NCI-H2081 treated with DMSO at 0.1 percent for 48 hours (cell line): Measurements from ENCODE around the gene PAFAH2.
"Not testable (repeated sequence)": the region's sequence is repeated elsewhere in the genome, so short reads cannot be mapped to it uniquely, and the experiment has no call there.

Source experiments
- DNase-seq: peaks from one replicate; lab custom pipeline; 2025; lab: John Stamatoyannopoulos, UW

PAFAH2 gene

DNA sequence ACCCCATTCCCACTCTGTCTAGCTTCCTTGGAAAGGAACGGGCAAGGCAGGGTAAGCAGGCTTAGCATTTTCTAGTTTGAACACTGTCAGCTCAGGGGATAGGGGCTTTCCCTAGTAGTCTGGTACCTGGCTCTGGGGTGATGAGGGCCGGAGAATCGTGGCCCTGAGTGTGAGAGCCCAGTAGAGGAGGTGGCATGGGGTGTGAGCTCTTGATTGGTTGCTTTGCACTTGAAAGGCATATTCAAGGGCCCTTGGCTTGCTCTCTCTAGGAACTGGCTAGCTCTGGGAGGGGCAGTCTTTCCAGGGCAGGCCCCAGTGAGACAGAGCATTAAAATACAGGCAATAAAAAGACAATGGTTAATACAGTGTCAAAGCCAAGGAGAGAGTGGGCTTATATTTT lies 13.0 kb upstream of the PAFAH2 start:
- no peak for DNase-seq

DNA sequence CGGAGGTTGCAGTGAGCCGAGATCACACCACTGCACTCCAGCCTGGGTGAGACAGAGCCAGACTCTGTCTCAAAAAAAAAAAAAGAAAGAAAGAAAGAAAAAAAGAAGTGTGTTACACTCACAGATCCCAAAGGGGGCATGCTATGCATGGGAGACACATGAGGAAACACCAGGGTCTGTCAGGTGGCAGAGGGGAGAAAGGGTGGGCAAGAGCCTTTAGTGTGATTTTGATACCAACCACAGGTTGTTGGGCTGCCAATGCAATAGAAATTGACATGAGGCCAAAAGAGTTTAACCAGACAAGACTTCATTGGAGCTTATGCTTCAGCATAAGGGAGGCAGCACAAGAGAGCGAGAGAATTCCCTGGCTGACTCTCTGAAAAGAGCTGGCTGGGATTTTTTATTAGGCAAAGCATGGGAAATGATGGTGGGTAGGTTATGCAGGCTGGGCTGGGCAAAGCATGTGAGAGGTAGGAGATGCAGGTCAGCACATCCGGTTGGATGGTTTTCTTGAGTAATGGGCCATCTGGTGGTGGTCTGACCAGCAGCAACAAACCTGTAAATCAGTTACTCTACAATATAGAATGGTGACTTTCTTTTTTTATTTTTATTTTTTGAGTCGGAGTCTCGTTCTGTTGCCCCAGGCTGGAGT lies 12.1 kb upstream of the PAFAH2 start:
- no peak for DNase-seq

GRCh38 chr1:26006710-26007109 lies 8.8 kb upstream of the PAFAH2 start:
- no peak for DNase-seq

- DNase-seq: no peak
Measured at GRCh38 chr1:26005434-26006105, 7.7 kb upstream of the PAFAH2 start.

- no peak for DNase-seq
Measured at GRCh38 chr1:26003756-26004155, 5.9 kb upstream of the PAFAH2 start.

- DNase-seq: no peak
Measured at GRCh38 chr1:26003262-26003661, 5.4 kb upstream of the PAFAH2 start.

DNA sequence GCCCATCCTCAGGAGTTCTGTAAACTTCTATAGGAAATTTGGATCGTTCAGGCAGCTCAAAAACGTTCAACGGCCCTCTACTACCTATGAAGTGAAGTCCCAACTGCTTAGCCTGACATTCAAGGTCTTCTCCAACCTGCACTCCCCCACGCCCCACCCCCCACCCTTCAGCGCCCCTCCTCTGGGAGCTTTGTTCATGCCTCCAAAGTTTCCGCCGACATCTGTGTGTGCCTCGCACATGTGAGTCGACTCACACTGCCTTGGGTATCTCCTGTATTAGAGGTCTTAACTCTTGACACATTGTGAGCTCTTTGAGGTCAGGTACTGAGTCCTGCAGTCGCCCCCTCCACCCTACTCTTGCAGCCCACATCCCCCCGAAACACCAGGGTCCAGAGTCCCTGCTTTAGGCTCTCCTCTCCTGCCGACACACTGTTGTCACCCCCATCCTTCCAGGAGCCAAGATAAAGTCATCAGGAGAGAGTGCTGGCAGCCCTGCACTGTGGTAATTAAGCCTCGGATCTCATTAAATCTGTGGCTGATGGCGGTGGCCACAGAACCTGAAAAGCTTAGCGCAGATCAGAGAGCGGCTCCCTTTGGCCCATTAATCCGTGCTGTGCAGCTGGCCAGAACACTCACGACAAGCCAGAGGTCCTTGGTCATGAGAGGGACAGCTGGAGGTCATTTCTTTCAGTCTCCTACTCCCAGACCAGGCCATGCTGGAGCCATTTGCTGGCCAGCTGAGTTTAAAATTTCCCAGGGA lies 1.4 kb upstream of the PAFAH2 start:
- no peak for DNase-seq

DNA sequence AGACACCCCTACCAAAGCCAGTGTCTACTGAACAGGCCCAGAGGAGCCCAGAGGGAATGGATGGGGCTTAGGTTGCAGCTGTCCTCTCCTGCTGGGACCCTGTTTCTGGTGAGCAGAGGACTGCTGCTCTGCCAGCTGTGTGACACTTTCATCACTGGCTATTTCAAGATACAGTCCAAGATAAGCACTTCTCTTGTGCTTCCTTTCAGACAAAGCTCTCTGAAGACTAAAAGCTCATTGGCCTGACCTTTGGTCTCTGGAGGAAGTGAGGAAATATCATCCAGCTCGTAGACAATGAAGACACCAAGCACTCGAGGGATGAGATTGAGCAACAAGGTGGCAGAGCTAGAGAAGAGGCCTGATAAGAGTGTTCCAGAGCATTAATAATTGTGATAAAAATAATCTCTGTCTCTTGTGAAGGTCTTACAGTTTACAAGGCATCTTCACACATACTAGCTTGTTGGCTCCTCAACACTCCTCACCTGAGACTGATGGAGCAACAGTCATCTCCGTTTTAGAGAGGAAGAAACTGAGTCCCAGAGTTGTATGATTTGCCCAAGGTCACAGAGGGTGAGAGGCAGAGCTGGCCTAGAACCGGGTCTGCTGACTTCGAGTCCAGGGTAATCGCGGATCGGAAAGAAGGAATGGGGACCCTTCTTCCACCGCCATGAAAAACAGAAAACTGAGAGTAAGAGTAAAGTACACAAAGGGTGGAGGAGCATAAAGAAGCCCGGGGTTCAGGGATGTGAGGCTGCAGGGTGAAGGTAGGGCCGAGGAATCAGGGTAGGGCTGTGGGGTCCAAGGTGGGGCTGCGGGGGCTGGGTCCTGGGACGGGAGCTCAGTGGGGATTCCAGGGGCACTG lies 666 bp downstream of the PAFAH2 start:
- no peak for DNase-seq

GRCh38 chr1:25994402-25995150 lies 3.3 kb downstream of the PAFAH2 start:
- no peak for DNase-seq

DNA sequence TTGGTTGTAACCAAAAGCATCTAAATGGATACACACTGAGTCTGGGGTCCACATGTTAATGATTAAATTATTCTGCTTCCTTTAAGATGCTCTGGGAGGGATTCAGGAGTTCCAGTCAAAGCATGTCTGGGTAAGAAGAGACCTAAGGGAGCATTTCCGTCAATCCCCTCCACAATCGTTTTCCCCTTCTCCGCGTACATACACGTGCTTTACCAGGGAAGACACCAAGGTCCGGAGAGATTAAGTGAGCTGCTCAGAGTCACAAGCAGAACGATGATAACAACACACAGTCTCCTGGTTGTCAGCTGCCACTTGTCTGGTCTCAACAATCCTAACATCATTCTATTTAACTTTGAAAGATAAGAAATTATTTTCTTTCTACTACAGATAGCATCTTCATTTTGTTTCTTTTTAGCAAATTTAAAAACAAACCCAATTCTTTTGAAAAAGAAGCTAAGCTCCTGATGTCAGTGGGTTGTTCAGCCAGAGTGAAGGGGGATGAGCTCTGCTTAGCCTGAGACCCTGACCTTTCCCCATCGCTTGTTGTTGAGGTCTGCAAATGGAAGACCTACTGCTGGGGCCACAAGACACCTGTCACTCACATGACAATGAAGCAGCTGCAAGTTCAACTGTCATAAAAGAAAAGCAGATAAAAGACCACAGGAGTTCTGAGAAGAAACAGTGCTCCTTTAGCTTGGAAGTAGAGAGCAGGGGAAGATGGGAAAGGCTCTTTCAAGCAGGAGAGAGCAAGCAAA lies 4.5 kb downstream of the PAFAH2 start:
- DNase-seq: no peak

- DNase-seq: no peak
Measured at GRCh38 chr1:25992689-25993171, 5.1 kb downstream of the PAFAH2 start.

DNA sequence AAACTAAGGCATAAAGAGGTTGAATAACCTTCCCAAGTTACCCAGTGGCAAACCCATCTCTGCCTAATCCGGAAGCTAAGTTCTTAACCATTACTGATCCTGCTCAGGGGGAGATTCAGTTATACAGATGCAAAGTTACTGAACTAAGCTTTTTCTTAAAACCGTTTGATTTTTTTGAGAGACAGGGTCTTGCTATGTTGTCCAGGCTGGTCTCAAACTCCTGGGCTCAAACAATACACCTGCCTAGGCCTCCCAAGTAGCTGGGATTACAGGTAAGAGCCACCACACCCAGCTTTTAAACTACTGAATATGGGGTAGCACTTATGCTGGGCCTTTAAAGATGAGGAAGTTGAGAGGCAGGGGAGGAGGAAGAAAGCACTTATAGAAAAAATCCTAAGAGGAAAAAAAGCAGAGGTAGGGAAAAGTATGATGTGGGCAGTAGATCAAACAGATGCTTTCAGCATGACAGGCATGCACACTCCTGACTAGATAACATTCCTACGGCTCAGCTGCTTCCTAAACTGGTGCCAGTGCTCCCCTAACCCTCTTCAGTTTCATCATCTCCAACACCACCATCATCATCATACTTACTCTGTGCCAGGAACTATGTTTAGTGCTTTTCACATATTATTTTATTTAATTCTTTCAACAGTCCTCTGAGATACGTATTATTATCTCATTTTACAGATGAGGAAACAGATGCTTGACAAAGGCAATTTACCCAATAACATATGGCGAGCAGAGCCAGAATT lies 5.8 kb downstream of the PAFAH2 start:
- no peak for DNase-seq

DNA sequence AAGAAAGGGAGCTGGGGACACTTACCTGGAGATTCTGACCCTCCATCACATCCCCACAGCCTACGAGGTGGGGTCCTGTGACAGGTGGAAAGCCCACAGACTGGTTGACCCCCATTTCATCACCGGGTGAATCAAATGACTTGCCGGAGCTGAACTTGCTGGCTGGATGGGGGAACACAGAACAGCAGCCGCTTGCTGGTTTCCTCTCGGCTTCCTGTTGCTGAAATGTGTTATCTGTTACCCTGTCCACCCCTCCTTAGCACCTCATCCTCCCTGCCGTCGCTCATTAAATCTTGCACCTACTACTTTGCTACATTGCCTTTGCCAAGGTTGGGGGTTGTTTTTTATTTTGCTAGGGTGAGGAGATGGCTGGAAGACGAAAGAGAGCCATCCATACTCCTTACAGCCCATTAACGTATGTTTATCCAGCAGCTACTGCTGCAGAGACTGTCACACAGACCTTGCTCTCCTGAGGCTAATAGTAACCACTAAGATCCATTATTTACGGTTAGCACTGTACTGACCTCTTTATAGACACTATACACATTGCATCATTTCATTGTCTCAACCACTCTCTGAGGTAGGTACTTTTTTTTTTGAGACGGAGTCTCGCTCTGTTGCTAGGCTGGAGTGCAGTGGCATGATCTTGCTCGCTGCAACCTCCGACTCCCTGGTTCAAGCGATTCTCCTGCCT lies 7.0 kb downstream of the PAFAH2 start:
- no peak for DNase-seq

- DNase-seq: no peak
Measured at GRCh38 chr1:25990251-25990650, 7.6 kb downstream of the PAFAH2 start.

DNA sequence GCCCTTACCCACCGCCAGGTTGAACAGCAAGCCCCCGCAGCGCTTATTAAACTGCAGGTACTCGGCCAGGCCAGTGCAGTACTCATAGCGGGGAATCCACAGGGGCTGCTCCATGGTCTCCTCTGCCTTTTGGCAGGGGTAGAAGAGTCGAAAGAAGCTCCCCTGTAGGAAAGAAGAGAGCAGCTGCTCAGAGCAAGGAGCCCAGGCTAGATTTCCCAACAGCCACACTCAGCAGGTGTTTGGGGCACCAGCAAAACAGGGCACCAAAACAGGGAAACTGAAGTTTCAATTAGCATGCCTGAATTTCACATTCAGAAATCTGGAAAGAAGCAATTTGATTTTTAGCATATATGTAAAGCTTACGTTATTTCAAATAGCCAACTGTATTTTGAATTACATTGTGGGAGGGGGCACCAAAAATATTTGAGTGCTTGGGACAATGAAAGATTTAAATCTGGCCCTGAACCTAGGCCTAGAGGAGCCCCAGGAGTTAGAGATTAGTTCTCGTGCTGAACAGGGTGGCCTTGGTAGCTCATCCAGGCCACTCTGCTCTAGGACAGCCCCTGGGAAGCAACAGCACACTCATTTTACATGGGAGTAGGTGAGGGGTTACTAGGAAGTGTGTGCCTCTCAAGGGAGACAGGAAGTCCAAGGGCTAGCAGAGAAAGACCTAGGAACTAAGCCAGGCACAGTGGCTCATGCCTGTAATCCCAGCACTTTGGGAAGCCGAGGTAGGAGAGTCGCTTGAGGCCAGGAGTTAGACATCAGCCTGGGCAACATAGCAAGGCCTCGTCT lies 8.2 kb downstream of the PAFAH2 start:
- no peak for DNase-seq

GRCh38 chr1:25987951-25988350 lies 9.9 kb downstream of the PAFAH2 start:
- DNase-seq: no peak

DNA sequence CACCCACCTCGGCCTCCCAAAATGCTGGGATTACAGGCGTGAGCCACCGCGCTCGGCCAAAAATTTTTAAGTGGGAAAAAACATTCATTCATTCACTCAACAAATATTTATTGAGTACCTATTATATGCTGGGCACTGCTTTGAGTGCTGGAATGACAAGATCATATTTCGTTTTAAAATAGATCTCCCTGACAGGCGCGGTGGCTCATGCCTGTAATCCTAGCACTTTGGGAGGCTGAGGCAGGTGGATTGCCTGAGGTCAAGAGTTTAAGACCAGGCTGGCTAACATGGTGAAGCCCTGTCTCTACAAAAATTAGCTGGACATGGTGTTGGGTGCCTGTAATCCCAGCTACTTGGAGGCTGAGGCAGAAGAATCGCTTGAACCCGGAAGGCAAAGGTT lies 11.1 kb downstream of the PAFAH2 start:
- not testable (repeated sequence) for DNase-seq

- DNase-seq: no peak
Measured at GRCh38 chr1:25985670-25986069, 12.2 kb downstream of the PAFAH2 start.
